HepG2 (cell line): ENCODE measurements around the gene ZMYND12. TPM values are rescaled to one million over a fixed set of nuclear protein-coding genes. Genes with fewer than 3 reads are reported as not detected.

ENCODE experiments used
- ATAC-seq: fragments of 200-7000 bp; cut with Tn5 transposase; 3 replicates; pipeline ENCODE4 v1.9.1; 2020; ENCODE audit warnings: mild to moderate bottlenecking, moderate library complexity
- BruUV-seq: library from RNA; stranded (reverse); fragments of 400-500 nt; replicated peaks from 2 replicates; lab custom pipeline; 2021; lab: Mats Ljungman, UMichigan
- CTCF ChIA-PET: fragments of 300-600 bp; formaldehyde crosslinking; extraction: SDS; loops from one replicate; lab custom pipeline; 2021; ENCODE audit warnings: low total read pairs, inconsistent platforms, low intra/inter-chr PET ratio; lab: Yijun Ruan, JAX
- POLR2A ChIA-PET: fragments of 350-600 bp; sonication (Branson Sonifier 250); formaldehyde crosslinking; loops from one replicate; lab custom pipeline; 2020; ENCODE audit warnings: antibody characterized with exemption, inconsistent platforms; lab: Yijun Ruan, JAX
- DNase-seq: peaks from one replicate; pipeline ENCODE4 v3.0.0-alpha.2; 2015; ENCODE audit warnings: low spot score
- FAIRE-seq: peaks from 3 replicates; lab custom pipeline; 2011; peaks lifted over from hg19 to GRCh38; lab: Jason Lieb, UNC
- H2AFZ ChIP-seq: one replicate; pipeline ENCODE4 v1.6.1; 2011; ENCODE audit warnings: low read length, inconsistent platforms
- H3K27ac ChIP-seq: fragments of 300-600 bp; 3 replicates; pipeline ENCODE4 v1.8.0; 2011; ENCODE audit warnings: mixed run types, mild to moderate bottlenecking, mixed read lengths, low read length, inconsistent platforms; ENCODE audit not compliant: insufficient read depth; ENCODE audit errors: extremely low read length
- H3K27me3 ChIP-seq, 2 experiments: fragments of 200-600 bp in 1 of 2; 2 replicates in 1 of 2; 3 replicates in 1 of 2; pipeline versions ENCODE4 v1.6.0 to v1.8.0; 2011; ENCODE audit warnings: low read length in 2 of 2, mild to moderate bottlenecking in 2 of 2, moderate library complexity in 2 of 2, inconsistent platforms in 1 of 2; ENCODE audit not compliant: insufficient read depth in 2 of 2, control insufficient read depth in 1 of 2
- H3K36me3 ChIP-seq, 2 experiments: fragments of 200-600 bp in 1 of 2; replicated peaks in 1 of 2; 2 replicates in 1 of 2; 3 replicates in 1 of 2; pipeline versions ENCODE4 v1.5.1 to v1.8.0; 2011; ENCODE audit warnings: low read length in 2 of 2, inconsistent platforms in 1 of 2; ENCODE audit not compliant: insufficient read depth in 2 of 2, control insufficient read depth in 1 of 2
- H3K4me1 ChIP-seq: 2 replicates; pipeline ENCODE4 v1.5.1; 2012; ENCODE audit warnings: low read length, inconsistent platforms; ENCODE audit not compliant: insufficient read depth
- H3K4me2 ChIP-seq: 2 replicates; pipeline ENCODE4 v1.6.0; 2011; ENCODE audit warnings: low read depth, low read length, inconsistent platforms
- H3K4me3 ChIP-seq, 3 experiments: fragments of 200-600 bp in 1 of 3; sonication (generic), shearing (Covaris generic) in 1 of 3; replicated peaks in 1 of 3; 2 replicates each; pipeline ENCODE4 v1.5.1; 2011 to 2016; ENCODE audit warnings: low read length in 3 of 3, inconsistent platforms in 2 of 3, low read depth in 2 of 3, mild to moderate bottlenecking in 2 of 3, control low read depth in 1 of 3, mixed read lengths in 1 of 3; ENCODE audit not compliant: insufficient read depth in 1 of 3
- H3K79me2 ChIP-seq: one replicate; pipeline ENCODE4 v1.6.1; 2011; ENCODE audit warnings: low read length, inconsistent platforms; ENCODE audit not compliant: insufficient read depth
- H3K9ac ChIP-seq: 2 replicates; pipeline ENCODE4 v1.6.0; 2011; ENCODE audit warnings: mild to moderate bottlenecking, low read depth, low read length, inconsistent platforms; ENCODE audit not compliant: insufficient read depth
- H3K9me3 ChIP-seq: 2 replicates; pipeline ENCODE4 v1.5.1; 2012; ENCODE audit warnings: mild to moderate bottlenecking, low read length
- H4K20me1 ChIP-seq: 2 replicates; pipeline ENCODE4 v1.6.0; 2011; ENCODE audit warnings: inconsistent platforms, mild to moderate bottlenecking, low read length, moderate library complexity; ENCODE audit not compliant: insufficient read depth
- ARID3A ChIP-seq: IDR thresholded peaks from 2 replicates; pipeline ENCODE4 v1.6.1; 2012; ENCODE audit warnings: low read depth, low read length, improper control_type of control experiment
- BRCA1 ChIP-seq: sonication (generic); formaldehyde crosslinking; IDR thresholded peaks from 2 replicates; pipeline ENCODE4 v1.4.0; 2020; ENCODE audit warnings: missing genetic modification reagents
- DDIT3 ChIP-seq: sonication (generic); formaldehyde crosslinking; IDR thresholded peaks from 2 replicates; pipeline ENCODE4 v1.4.0; 2020; ENCODE audit warnings: mild to moderate bottlenecking, missing genetic modification reagents
- IRF2 ChIP-seq: IDR thresholded peaks from 2 replicates; pipeline ENCODE4 v1.6.1; 2018; ENCODE audit warnings: missing genetic modification reagents, missing compliant biosample characterization
- MAFG ChIP-seq: sonication (generic); formaldehyde crosslinking; IDR thresholded peaks from 2 replicates; pipeline ENCODE4 v1.5.1; 2020; ENCODE audit warnings: mild to moderate bottlenecking, missing genetic modification reagents
- NFYB ChIP-seq: sonication (generic); formaldehyde crosslinking; IDR thresholded peaks from 2 replicates; pipeline ENCODE4 v1.4.0; 2020; ENCODE audit warnings: missing genetic modification reagents
- PAX8 ChIP-seq: sonication (generic); formaldehyde crosslinking; IDR thresholded peaks from 2 replicates; pipeline ENCODE4 v1.8.0; 2022; ENCODE audit warnings: mild to moderate bottlenecking, missing genetic modification reagents, borderline replicate concordance
- PHF20 ChIP-seq: sonication (generic); formaldehyde crosslinking; IDR thresholded peaks from 2 replicates; pipeline ENCODE4 v1.5.0; 2020; ENCODE audit warnings: mild to moderate bottlenecking, missing genetic modification reagents
- RBM39 ChIP-seq: fragments of 200-400 bp; formaldehyde crosslinking; IDR thresholded peaks from one replicate; pipeline ENCODE4 v1.6.1; 2018; ENCODE audit warnings: antibody characterized with exemption, mild to moderate bottlenecking, low read depth, low read length; ENCODE audit not compliant: poor library complexity, severe bottlenecking
- SOX13 ChIP-seq, 3 experiments: fragments of 450-650 bp in 1 of 3; sonication (generic) in 1 of 3; formaldehyde crosslinking in 1 of 3; IDR thresholded peaks in 2 of 3; conservative IDR thresholded peaks in 1 of 3; 2 replicates each; pipeline versions ENCODE4 v1.5.0 to v1.6.1; 2016 to 2020; ENCODE audit warnings: antibody characterized with exemption in 1 of 3, mild to moderate bottlenecking in 1 of 3, missing compliant biosample characterization in 1 of 3, missing genetic modification reagents in 1 of 3, moderate library complexity in 1 of 3
- ZNF274 ChIP-seq: sonication (generic); formaldehyde crosslinking; IDR thresholded peaks from 2 replicates; pipeline ENCODE4 v1.5.1; 2020; ENCODE audit warnings: mild to moderate bottlenecking, missing genetic modification reagents
- ZNF33A ChIP-seq: sonication (generic); formaldehyde crosslinking; IDR thresholded peaks from 2 replicates; pipeline ENCODE4 v1.5.1; 2020; ENCODE audit warnings: missing genetic modification reagents, mild to moderate bottlenecking, moderate library complexity, borderline replicate concordance
- ZNF367 ChIP-seq: sonication (generic); formaldehyde crosslinking; IDR thresholded peaks from 2 replicates; pipeline ENCODE4 v1.4.0; 2020; ENCODE audit warnings: missing genetic modification reagents, borderline replicate concordance
- ZNF441 ChIP-seq: sonication (generic); formaldehyde crosslinking; IDR thresholded peaks from 2 replicates; pipeline ENCODE4 v1.7.0; 2021; ENCODE audit warnings: missing genetic modification reagents, borderline replicate concordance
- ZNF563 ChIP-seq: sonication (generic); formaldehyde crosslinking; IDR thresholded peaks from 2 replicates; pipeline ENCODE4 v1.8.0; 2022; ENCODE audit warnings: mild to moderate bottlenecking, moderate library complexity, missing genetic modification reagents
- WGBS: methylation state at CpG from one replicate; pipeline ENCODE4 v1.1.6; 2017; ENCODE audit warnings: low lambda C conversion rate; 5-methylcytosine and 5-hydroxymethylcytosine counted together
- in situ Hi-C: cut with HindIII; loops from 2 replicates; pipeline ENCODE4 v1.10.0; 2017; ENCODE audit warnings: low pct_unique_long_range_greater_than_20kb; ENCODE audit not compliant: extremely low pct_ligation_motif_present
- intact Hi-C: fragments of 100-400 bp; cut with micrococcal nuclease; formaldehyde crosslinking; loops from one replicate; pipeline ENCODE4 v1.10.0; 2022; ENCODE audit not compliant: unreplicated experiment
- polyA plus RNA-seq, 8 experiments: library from polyadenylated mRNA; depleted of rRNA in 3 of 8; stranded (reverse) in 7 of 8; unstranded in 1 of 8; fragments of >200 nt; fragmentation: Illumina TruSeq in 4 of 8; extraction: Trizol in 4 of 8; gene quantifications; 2 replicates each; pipeline versions ENCODE4 v1.2.1 to v1.2.3, GENCODE V29; 2011 to 2016; ENCODE audit warnings: low read depth in 4 of 8, missing spikeins in 1 of 8, mixed read lengths in 1 of 8; ENCODE audit not compliant: insufficient read depth in 1 of 8
- total RNA-seq, 5 experiments: library from RNA; depleted of rRNA; stranded (reverse); fragments of >200 nt; fragmentation: Illumina TruSeq; extraction: Trizol; gene quantifications; 2 replicates each; pipeline ENCODE4 v1.2.3, GENCODE V29; 2016; ENCODE audit warnings: low read depth in 1 of 5
- TF ChIP-seq, protein P1 (sequence below): sonication (generic); formaldehyde crosslinking; IDR thresholded peaks from 2 replicates; pipeline ENCODE4 v1.8.1; 2023; ENCODE audit warnings: mild to moderate bottlenecking, moderate library complexity, missing genetic modification reagents
- TF ChIP-seq, protein P2 (sequence below): sonication (generic); IDR thresholded peaks from 2 replicates; pipeline ENCODE4 v1.6.1; 2016; ENCODE audit warnings: low read depth, borderline replicate concordance

Gene ZMYND12
- total and polyA plus RNA-seq, 2 of the 13 experiments (the other 11 are each of a cell fraction or from before 2014, with no cell fraction given) = 0.13 to 0.71 TPM

DNA sequence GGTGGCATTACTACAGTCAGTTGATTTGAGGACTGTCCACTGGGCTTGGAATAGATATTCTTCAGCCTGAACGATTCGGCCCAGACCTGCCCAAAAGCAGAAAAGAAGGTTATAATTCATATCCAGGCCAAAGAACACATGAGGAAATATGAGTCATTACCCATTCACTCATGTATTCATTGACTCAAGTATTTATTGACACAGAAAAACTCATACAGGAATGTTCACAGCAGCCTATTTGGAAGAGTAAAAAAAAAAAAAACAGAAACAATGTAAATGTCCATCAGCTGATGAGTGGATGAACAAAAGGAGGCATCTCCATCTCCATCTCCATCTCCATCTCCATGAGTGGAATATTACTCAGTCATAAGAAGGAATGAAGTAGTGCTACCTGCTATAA is 15.9 kb downstream of the ZMYND12 start:
- ATAC-seq = peak; percentile 28; the same call in 1 of the 3 replicates
- no peaks in the 10 kb centered on the region for H3K9me3 ChIP-seq
- no peak overlapping the region; the same call in 1 of the 2 replicates for H3K4me2 ChIP-seq
- intact Hi-C loops (no loop called here), in situ Hi-C loops (no loop called here)
- peak; percentile 35 for DNase-seq
- no TSS peak for BruUV-seq
- H3K79me2 ChIP-seq = no peaks in the 10 kb centered on the region
- H3K27ac ChIP-seq = no peak overlapping the region
- POLR2A ChIA-PET = no interaction called here
- H2AFZ ChIP-seq = no peak overlapping the region
- no peak overlapping the region for H3K9ac ChIP-seq
- no peak overlapping the region for H3K4me3 ChIP-seq
- H4K20me1 ChIP-seq = no peaks in the 10 kb centered on the region
- FAIRE-seq = no peak
- no peaks in the 10 kb centered on the region for H3K27me3 ChIP-seq
- 0% methylated on average over 2 of the region's 2 CpGs for WGBS
- 0 out of 2 replicates have a peak, but pooled peaks cover 5% of the 10 kb centered on the region for H3K4me1 ChIP-seq
- CTCF ChIA-PET = no interaction called here
- no peaks in the 10 kb centered on the region for H3K36me3 ChIP-seq
- TF ChIP-seq SOX13 (IDR thresholded peaks at IDR 0.05) (no peak), SOX13 (CRISPR knock-in tag; conservative IDR thresholded peaks at IDR 0.05 in 1 of 2, IDR thresholded peaks at IDR 0.05 in 1 of 2) (peak in 1 of 2 experiments; percentile 29; a peak in 1 of 4 replicates), PAX8 (no peak), NFYB (CRISPR knock-in tag) (no peak), ZNF563 (no peak), RBM39 (no peak), MAFG (no peak), PHF20 (CRISPR knock-in tag) (no peak), DDIT3 (CRISPR knock-in tag) (no peak), ZNF441 (CRISPR knock-in tag) (no peak), IRF2 (CRISPR knock-in tag) (no peak), ZNF274 (no peak), BRCA1 (CRISPR knock-in tag) (no peak), ZNF367 (CRISPR knock-in tag) (no peak), ZNF33A (CRISPR knock-in tag) (no peak), ARID3A (peak; percentile 56)
- TF ChIP-seq, protein P1, sequence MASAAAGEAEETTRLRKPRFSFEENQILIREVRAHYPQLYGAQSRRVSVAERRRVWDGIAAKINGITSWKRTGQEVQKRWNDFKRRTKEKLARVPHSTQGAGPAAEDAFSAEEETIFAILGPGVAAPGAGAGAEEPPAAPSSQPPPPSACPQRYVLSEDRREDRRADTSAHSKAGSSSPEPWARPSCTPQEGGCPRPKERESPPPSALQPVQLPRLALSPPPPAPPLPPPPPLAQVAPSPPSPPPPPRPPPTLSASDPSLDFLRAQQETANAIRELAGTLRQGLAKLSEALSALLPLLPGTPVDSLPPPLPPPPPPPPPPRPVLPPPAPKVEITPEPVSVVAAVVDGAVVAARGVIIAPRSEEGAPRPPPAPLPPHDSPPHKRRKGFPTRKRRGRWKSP (CRISPR knock-in tag) = no peak
- TF ChIP-seq, protein P2, sequence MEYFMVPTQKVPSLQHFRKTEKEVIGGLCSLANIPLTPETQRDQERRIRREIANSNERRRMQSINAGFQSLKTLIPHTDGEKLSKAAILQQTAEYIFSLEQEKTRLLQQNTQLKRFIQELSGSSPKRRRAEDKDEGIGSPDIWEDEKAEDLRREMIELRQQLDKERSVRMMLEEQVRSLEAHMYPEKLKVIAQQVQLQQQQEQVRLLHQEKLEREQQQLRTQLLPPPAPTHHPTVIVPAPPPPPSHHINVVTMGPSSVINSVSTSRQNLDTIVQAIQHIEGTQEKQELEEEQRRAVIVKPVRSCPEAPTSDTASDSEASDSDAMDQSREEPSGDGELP = peak; percentile 54; the same call in 1 of the 2 replicates
